HUES64 (cell line): Measurements from ENCODE around the gene ZKSCAN1.

Experiments
- H3K27ac ChIP-seq: 2 replicates; pipeline ENCODE4 v1.7.0; 2013; ENCODE audit warnings: low read depth, low read length, inconsistent platforms
- H3K27me3 ChIP-seq: 2 replicates; pipeline ENCODE4 v1.6.1; 2013; ENCODE audit warnings: mild to moderate bottlenecking, low read length; ENCODE audit not compliant: insufficient read depth
- H3K36me3 ChIP-seq: 2 replicates; pipeline ENCODE4 v1.6.1; 2013; ENCODE audit warnings: mild to moderate bottlenecking, low read length; ENCODE audit not compliant: insufficient read depth
- H3K4me1 ChIP-seq: 2 replicates; pipeline ENCODE4 v1.6.1; 2013; ENCODE audit warnings: mild to moderate bottlenecking, low read length, moderate library complexity; ENCODE audit not compliant: insufficient read depth
- H3K4me3 ChIP-seq: 2 replicates; pipeline ENCODE4 v1.5.1; 2013; ENCODE audit warnings: mild to moderate bottlenecking, low read length, moderate library complexity
- H3K9ac ChIP-seq: 2 replicates; pipeline ENCODE4 v1.6.1; 2013; ENCODE audit warnings: mild to moderate bottlenecking, low read depth, low read length
- H3K9me3 ChIP-seq: 2 replicates; pipeline ENCODE4 v1.6.1; 2013; ENCODE audit warnings: low read depth, low read length; ENCODE audit not compliant: insufficient read depth
- WGBS: fragments of 150-250, 120-280 bp; methylation state at CpG from one replicate; pipeline ENCODE4 v1.1.7; 2013; ENCODE audit warnings: missing lambda C conversion rate; 5-methylcytosine and 5-hydroxymethylcytosine counted together

The ZKSCAN1 gene

DNA sequence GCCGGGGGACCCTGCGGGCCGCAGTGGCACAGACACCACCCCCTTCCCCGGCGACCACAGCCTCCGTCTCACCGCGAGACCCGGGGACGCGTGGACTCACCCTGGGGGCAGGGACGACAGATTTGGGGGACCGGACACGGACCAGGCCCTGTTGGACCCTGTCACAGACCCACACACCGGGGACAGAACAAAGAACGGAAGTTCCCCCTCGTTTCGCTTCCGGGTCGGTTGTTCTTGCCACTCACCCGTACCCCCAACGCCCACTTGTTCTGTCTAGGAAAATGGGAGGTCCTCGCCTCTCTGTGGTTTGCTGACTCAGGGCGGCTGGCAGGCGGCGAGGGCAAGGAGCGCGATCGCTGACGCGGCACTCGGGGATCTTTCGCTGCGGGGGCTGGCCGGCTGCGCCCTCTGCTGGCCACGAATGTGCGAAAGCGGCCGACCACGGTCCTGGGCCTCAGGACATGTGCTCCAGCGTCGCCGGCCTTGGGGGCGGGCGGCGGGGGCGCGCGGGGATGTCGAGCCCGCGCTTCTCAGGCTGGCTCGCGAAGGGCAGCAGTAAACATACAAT lies 66.2 kb downstream of the ZKSCAN1 start, which contains the start of gene ZNF3:
ZNF3 (minus strand) TSS at position 189 of the 568 bp plus-strand sequence. CDS start 4,366 bp downstream, outside the sequence.
- H3K9me3 ChIP-seq: peaks cover 4% of the 10 kb centered on the region; the same call in 1 of the 2 replicates
- WGBS: under 1% methylated on average over 55 of the region's 55 CpGs
- H3K27ac ChIP-seq: peak within 1 kb of the TSS; percentile 88

DNA sequence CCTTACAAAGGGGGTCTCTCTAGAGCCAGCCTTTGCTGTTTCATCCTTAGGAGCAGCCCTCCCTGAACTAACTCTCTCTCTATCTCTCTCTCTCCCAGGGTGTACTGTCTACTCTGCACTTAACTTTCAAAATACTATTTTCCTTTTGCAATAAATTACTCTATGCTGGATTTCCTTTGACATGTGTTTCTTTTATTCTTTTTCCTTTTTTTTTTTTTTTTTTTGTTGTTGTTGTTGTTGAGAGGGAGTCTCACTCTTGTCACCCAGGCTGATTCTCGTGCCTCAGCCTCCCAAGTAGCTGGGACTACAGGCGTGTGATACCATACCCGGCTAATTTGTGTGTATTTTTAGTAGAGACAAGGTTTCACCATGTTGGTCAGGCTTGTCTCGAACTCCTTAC lies 67.6 kb downstream of the ZKSCAN1 start:
- Histone ChIP-seq H3K9ac (no peak overlapping the region), H3K27me3 (no peaks in the 10 kb centered on the region), H3K4me1 (peaks cover 4% of the 10 kb centered on the region), H3K4me3 (peak overlapping the region; percentile 100; the same call in 1 of the 2 replicates), H3K36me3 (peaks cover 22% of the 10 kb centered on the region), H3K9me3 (no peaks in the 10 kb centered on the region), H3K27ac (peak overlapping the region; percentile 80; the same call in 1 of the 2 replicates)
- 81% methylated on average over 4 of the region's 4 CpGs for WGBS

More for the DNA sequence above, 66.2 kb downstream of the ZKSCAN1 start, which contains the start of gene ZNF3:
- Histone ChIP-seq H3K9ac (peak within 1 kb of the TSS; percentile 98), H3K4me3 (peak within 1 kb of the TSS; percentile 100), H3K36me3 (peaks cover 32% of the 10 kb centered on the region), H3K4me1 (peaks cover 4% of the 10 kb centered on the region), H3K27me3 (no peaks in the 10 kb centered on the region)

DNA sequence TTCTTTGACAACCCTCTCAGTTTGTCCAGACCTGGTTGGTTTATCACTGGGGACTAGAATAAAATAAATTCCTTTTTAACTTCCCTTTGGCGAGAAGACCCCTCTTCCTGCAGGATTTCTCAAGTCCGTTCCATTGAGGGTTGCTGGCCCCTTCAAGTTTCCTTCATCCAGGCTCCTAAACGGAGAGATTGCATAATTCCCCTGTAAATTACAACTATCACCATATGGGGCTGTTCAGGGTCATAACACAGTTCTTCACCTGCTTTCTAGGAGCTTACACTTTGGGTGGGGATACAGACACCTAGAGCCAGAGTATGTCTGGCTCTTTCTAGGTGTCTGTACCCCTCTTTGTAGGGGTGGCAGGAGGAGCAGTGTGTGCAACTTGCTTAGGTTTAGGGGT lies 70.1 kb downstream of the ZKSCAN1 start:
- H3K36me3 ChIP-seq: peaks cover 4% of the 10 kb centered on the region
- H3K27me3 ChIP-seq: no peaks in the 10 kb centered on the region
- 90% methylated on average over 3 of the region's 3 CpGs for WGBS
- H3K9ac ChIP-seq: no peak overlapping the region
- H3K4me1 ChIP-seq: peaks cover 4% of the 10 kb centered on the region
- H3K4me3 ChIP-seq: no peak overlapping the region
- no peaks in the 10 kb centered on the region for H3K9me3 ChIP-seq
- no peak overlapping the region for H3K27ac ChIP-seq

GRCh38 chr7:100087055-100087750 lies 71.8 kb downstream of the ZKSCAN1 start:
- H3K9ac ChIP-seq: no peak overlapping the region
- H3K27ac ChIP-seq: peak overlapping the region; percentile 50; the same call in 1 of the 2 replicates
- 83% methylated on average over 9 of the region's 10 CpGs for WGBS
- no peak overlapping the region for H3K4me3 ChIP-seq
- H3K9me3 ChIP-seq: no peaks in the 10 kb centered on the region
- peaks cover 4% of the 10 kb centered on the region for H3K4me1 ChIP-seq
- H3K36me3 ChIP-seq: peaks cover 20% of the 10 kb centered on the region
- no peaks in the 10 kb centered on the region for H3K27me3 ChIP-seq

DNA sequence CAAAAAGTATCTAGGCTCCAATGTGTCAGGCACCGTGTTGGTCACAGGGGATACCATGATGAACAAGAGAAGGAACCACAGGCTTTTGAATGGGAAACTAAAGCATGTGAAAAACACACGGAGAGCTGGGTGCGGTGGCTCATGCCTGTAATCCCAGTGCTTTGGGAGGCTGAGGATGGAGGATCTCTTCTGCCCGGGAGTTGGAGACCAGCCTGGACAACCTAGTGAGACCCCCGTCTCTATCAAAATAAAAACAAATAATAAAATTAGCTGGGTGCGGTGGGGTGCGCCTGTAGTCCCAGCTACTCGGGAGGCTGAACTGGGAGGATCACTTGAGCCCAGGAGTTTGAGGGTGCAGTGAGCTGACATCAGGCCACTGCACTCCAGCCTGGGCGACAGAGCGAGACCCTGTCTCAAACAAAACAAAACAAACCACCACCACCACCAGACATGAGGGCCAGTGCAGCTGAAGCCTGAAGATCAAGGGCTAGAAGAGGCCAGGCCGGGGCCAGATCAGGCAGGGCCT lies 72.8 kb downstream of the ZKSCAN1 start:
- Histone ChIP-seq H3K27ac (peak overlapping the region; percentile 86), H3K9me3 (no peaks in the 10 kb centered on the region), H3K4me3 (peak overlapping the region; percentile 98)

GRCh38 chr7:100088621-100089457 lies 73.4 kb downstream of the ZKSCAN1 start, which contains the start of gene COPS6:
TSS of gene COPS6 (plus strand) at chr7:100088969. CDS start at chr7:100088991, 22 bp downstream.
- Histone ChIP-seq H3K9ac (peak within 1 kb of the TSS; percentile 97), H3K27ac (peak within 1 kb of the TSS; percentile 86), H3K4me1 (no peaks in the 10 kb centered on the region), H3K9me3 (no peaks in the 10 kb centered on the region), H3K4me3 (peak within 1 kb of the TSS; percentile 98), H3K36me3 (peaks cover 37% of the 10 kb centered on the region), H3K27me3 (no peaks in the 10 kb centered on the region)
- WGBS: 1% methylated on average over 68 of the region's 68 CpGs

More for the DNA sequence above, 72.8 kb downstream of the ZKSCAN1 start:
- H3K4me1 ChIP-seq: no peaks in the 10 kb centered on the region; the same call in 1 of the 2 replicates
- peaks cover 30% of the 10 kb centered on the region for H3K36me3 ChIP-seq
- WGBS: 86% methylated on average over 11 of the region's 11 CpGs
- no peaks in the 10 kb centered on the region for H3K27me3 ChIP-seq
- peak overlapping the region; percentile 97 for H3K9ac ChIP-seq

DNA sequence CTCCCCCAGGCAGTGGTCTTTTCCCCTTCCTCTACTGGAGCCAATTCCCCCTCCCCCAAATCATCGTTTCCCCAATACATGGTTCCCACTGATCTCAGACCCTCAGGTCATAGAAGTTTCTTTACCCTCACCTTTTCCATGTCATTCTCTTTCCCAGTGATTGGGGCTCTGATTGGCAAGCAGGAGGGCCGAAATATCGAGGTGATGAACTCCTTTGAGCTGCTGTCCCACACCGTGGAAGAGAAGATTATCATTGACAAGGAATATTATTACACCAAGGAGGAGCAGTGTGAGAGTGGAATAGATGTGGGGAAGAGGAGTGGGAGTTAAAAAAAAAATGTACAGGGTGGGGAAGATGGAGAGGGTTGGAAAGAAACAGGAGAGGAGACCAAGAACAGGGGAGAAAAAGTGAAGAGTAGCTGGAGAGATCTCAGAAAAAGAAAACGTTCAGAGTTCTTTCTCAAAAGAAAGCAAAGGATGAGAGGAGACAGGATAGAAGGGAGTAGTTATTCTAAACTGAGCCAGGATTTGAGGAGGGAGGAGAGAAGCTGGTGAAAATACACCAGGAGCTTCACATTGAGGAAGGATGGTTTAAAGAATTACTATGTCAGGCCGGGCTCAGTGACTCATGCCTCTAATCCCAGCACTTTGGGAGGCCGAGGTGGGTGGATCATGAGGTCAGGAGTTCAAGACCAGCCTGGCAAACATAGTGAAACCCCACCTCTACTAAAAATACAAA lies 74.2 kb downstream of the ZKSCAN1 start:
- Histone ChIP-seq H3K27ac (peak overlapping the region; percentile 86; the same call in 1 of the 2 replicates), H3K4me1 (no peaks in the 10 kb centered on the region), H3K4me3 (peak overlapping the region; percentile 98), H3K9me3 (no peaks in the 10 kb centered on the region), H3K9ac (peak overlapping the region; percentile 97), H3K36me3 (peaks cover 45% of the 10 kb centered on the region), H3K27me3 (no peaks in the 10 kb centered on the region)
- WGBS: 43% methylated on average over 7 of the region's 7 CpGs

DNA sequence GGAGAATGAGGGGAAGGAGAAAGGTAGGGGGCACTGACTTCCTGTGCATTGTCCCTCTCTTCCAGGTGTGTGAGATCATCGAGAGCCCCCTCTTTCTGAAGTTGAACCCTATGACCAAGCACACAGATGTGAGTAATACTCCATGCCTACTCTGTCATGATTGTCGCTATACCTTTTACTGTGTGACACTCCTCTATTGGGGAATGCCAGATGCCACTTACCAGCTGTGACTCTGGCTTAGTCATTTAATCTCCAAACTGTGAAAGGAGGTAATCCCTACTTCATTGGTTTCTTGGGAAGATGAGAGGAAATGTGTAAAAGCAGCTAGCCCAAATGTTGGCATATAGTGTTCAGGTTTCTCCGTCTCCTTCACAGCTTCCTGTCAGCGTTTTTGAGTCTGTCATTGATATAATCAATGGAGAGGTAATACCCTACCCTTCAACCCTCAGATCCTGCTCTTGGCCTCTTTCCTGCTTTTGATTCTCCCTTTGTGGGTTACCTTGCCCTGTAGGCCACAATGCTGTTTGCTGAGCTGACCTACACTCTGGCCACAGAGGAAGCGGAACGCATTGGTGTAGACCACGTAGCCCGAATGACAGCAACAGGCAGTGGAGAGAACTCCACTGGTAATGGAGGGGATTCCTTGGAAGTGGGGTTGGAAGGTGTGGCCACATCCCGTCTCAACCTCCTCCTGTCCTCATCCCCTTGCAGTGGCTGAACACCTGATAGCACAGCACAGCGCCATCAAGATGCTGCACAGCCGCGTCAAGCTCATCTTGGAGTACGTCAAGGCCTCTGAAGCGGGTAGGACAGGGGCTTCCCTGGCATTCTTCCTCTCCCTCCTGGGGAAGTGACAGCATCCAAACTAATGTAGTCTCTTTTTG lies 75.4 kb downstream of the ZKSCAN1 start:
- Histone ChIP-seq H3K9ac (no peak overlapping the region), H3K4me1 (no peaks in the 10 kb centered on the region), H3K27me3 (no peaks in the 10 kb centered on the region), H3K9me3 (no peaks in the 10 kb centered on the region), H3K36me3 (peaks cover 56% of the 10 kb centered on the region), H3K27ac (peak overlapping the region; percentile 61; the same call in 1 of the 2 replicates), H3K4me3 (no peak overlapping the region)
- 93% methylated on average over 13 of the region's 14 CpGs for WGBS
